H9 (cell line): ENCODE results near the gene EGFR. TPM values are rescaled to one million over a fixed set of nuclear protein-coding genes. Genes with fewer than 3 reads are reported as not detected.

Source experiments
- DNase-seq: peaks from one replicate; pipeline ENCODE4 v3.0.0-alpha.2; 2017
- H2AFZ ChIP-seq: one replicate; pipeline ENCODE4 v1.6.1; 2013; ENCODE audit warnings: mild to moderate bottlenecking, low read length, control low read depth, moderate library complexity
- H2AK5ac ChIP-seq: 2 replicates; pipeline ENCODE4 v1.6.1; 2013; ENCODE audit warnings: low read length, control low read depth, mixed read lengths; ENCODE audit not compliant: insufficient read length
- H2BK120ac ChIP-seq: one replicate; pipeline ENCODE4 v1.6.1; 2013; ENCODE audit warnings: low read depth, mild to moderate bottlenecking, low read length, control low read depth, inconsistent platforms; ENCODE audit not compliant: poor library complexity, severe bottlenecking
- H2BK12ac ChIP-seq: 2 replicates; pipeline ENCODE4 v1.6.1; 2013; ENCODE audit warnings: low read length, control low read depth, mixed read lengths, low read depth; ENCODE audit not compliant: insufficient read length
- H2BK15ac ChIP-seq: 2 replicates; pipeline ENCODE4 v1.6.1; 2013; ENCODE audit warnings: low read depth, low read length, control low read depth
- H2BK20ac ChIP-seq: one replicate; pipeline ENCODE4 v1.6.1; 2013; ENCODE audit warnings: low read depth, mild to moderate bottlenecking, low read length, control low read depth, inconsistent platforms; ENCODE audit not compliant: poor library complexity, severe bottlenecking
- H2BK5ac ChIP-seq: 2 replicates; pipeline ENCODE4 v1.6.1; 2013; ENCODE audit warnings: low read length, control low read depth, mixed read lengths; ENCODE audit not compliant: insufficient read length
- H3K14ac ChIP-seq: 2 replicates; pipeline ENCODE4 v1.6.1; 2013; ENCODE audit warnings: low read length, control low read depth; ENCODE audit not compliant: insufficient read depth
- H3K18ac ChIP-seq: 2 replicates; pipeline ENCODE4 v1.6.1; 2013; ENCODE audit warnings: low read depth, mild to moderate bottlenecking, mixed read lengths, low read length, control low read depth; ENCODE audit not compliant: insufficient read length
- H3K23ac ChIP-seq: 2 replicates; pipeline ENCODE4 v1.6.1; 2013; ENCODE audit warnings: low read length, control low read depth, mixed read lengths, low read depth; ENCODE audit not compliant: insufficient read length
- H3K23me2 ChIP-seq: 2 replicates; pipeline ENCODE4 v1.6.1; 2013; ENCODE audit warnings: low read depth, mild to moderate bottlenecking, mixed read lengths, low read length, control low read depth; ENCODE audit not compliant: insufficient read length, poor library complexity, severe bottlenecking
- H3K27ac ChIP-seq: 2 replicates; pipeline ENCODE4 v1.5.1; 2013; ENCODE audit warnings: low read length, control low read depth, mixed read lengths, low read depth; ENCODE audit not compliant: insufficient read length
- H3K27me3 ChIP-seq: 2 replicates; pipeline ENCODE4 v1.6.1; 2013; ENCODE audit warnings: low read length, control low read depth, inconsistent platforms; ENCODE audit not compliant: insufficient read depth
- H3K4ac ChIP-seq: 2 replicates; pipeline ENCODE4 v1.6.1; 2013; ENCODE audit warnings: low read depth, mild to moderate bottlenecking, control low read depth, inconsistent platforms, low read length, moderate library complexity
- H3K4me1 ChIP-seq: 2 replicates; pipeline ENCODE4 v1.6.1; 2013; ENCODE audit warnings: low read length, control low read depth, inconsistent platforms; ENCODE audit not compliant: insufficient read depth
- H3K4me2 ChIP-seq: 2 replicates; pipeline ENCODE4 v1.6.1; 2013; ENCODE audit warnings: low read length, control low read depth, mixed read lengths; ENCODE audit not compliant: insufficient read length, insufficient read depth
- H3K56ac ChIP-seq: 2 replicates; pipeline ENCODE4 v1.6.1; 2013; ENCODE audit warnings: low read depth, mild to moderate bottlenecking, mixed read lengths, low read length, control low read depth; ENCODE audit not compliant: insufficient read length
- H3K79me1 ChIP-seq: 2 replicates; pipeline ENCODE4 v1.6.1; 2013; ENCODE audit warnings: low read depth, mild to moderate bottlenecking, moderate library complexity, low read length, control low read depth, inconsistent platforms; ENCODE audit not compliant: insufficient read depth, poor library complexity, severe bottlenecking
- H3K79me2 ChIP-seq: 2 replicates; pipeline ENCODE4 v1.6.1; 2013; ENCODE audit warnings: low read length, control low read depth, inconsistent platforms; ENCODE audit not compliant: insufficient read depth
- H3K9ac ChIP-seq: 2 replicates; pipeline ENCODE4 v1.6.1; 2013; ENCODE audit warnings: low read length, control low read depth, mixed read lengths; ENCODE audit not compliant: insufficient read length; ENCODE audit errors: extremely low read depth
- H3K9me3 ChIP-seq: one replicate; pipeline ENCODE4 v1.6.1; 2013; ENCODE audit warnings: low read depth, low read length, inconsistent platforms; ENCODE audit not compliant: control insufficient read depth
- H3T11ph ChIP-seq: one replicate; pipeline ENCODE4 v1.6.1; 2013; ENCODE audit warnings: mild to moderate bottlenecking, low read length, control low read depth, inconsistent platforms
- H4K20me1 ChIP-seq: one replicate; pipeline ENCODE4 v1.6.1; 2013; ENCODE audit not compliant: control insufficient read depth, insufficient read length, insufficient read depth
- H4K5ac ChIP-seq: 2 replicates; pipeline ENCODE4 v1.6.1; 2013; ENCODE audit warnings: low read depth, mild to moderate bottlenecking, mixed read lengths, low read length, control low read depth; ENCODE audit not compliant: insufficient read length
- H4K8ac ChIP-seq: replicated peaks from 2 replicates; pipeline ENCODE4 v1.6.1; 2013; ENCODE audit warnings: low read length, control low read depth, mixed read lengths, low read depth; ENCODE audit not compliant: insufficient read length
- H4K91ac ChIP-seq: 2 replicates; pipeline ENCODE4 v1.6.1; 2013; ENCODE audit warnings: low read depth, mild to moderate bottlenecking, moderate library complexity, mixed read lengths, low read length, control low read depth; ENCODE audit not compliant: insufficient read length
- H3K27ac Mint-ChIP-seq, 3 experiments: 2 replicates in 2 of 3; 3 replicates in 1 of 3; pipeline ENCODE4 v1.8.0; 2020 to 2021; ENCODE audit warnings: mixed read lengths in 3 of 3, mild to moderate bottlenecking in 1 of 3, moderate library complexity in 1 of 3
- H3K27me3 Mint-ChIP-seq: 2 replicates; pipeline ENCODE4 v1.8.0; 2021; ENCODE audit warnings: low read depth, mild to moderate bottlenecking, moderate library complexity, mixed read lengths
- H3K36me3 Mint-ChIP-seq, 3 experiments: 2 replicates in 2 of 3; 3 replicates in 1 of 3; pipeline ENCODE4 v1.8.0; 2020 to 2021; ENCODE audit warnings: low read depth in 3 of 3, mixed read lengths in 3 of 3; ENCODE audit not compliant: insufficient read depth in 1 of 3
- H3K4me1 Mint-ChIP-seq, 2 experiments: 2 replicates each; pipeline ENCODE4 v1.8.0; 2020; ENCODE audit warnings: mixed read lengths in 2 of 2
- H3K4me3 Mint-ChIP-seq, 2 experiments: 2 replicates in 1 of 2; 3 replicates in 1 of 2; pipeline ENCODE4 v1.8.0; 2020 to 2021; ENCODE audit warnings: mild to moderate bottlenecking in 2 of 2, mixed read lengths in 2 of 2, moderate library complexity in 1 of 2
- H3K9me3 Mint-ChIP-seq, 2 experiments: 2 replicates in 1 of 2; 3 replicates in 1 of 2; pipeline ENCODE4 v1.8.0; 2020; ENCODE audit warnings: mild to moderate bottlenecking in 2 of 2, mixed read lengths in 2 of 2, moderate library complexity in 1 of 2
- WGBS: extraction: QIAGEN DNeasy Blood & Tissue Kit; methylation state at CpG from one replicate; pipeline ENCODE4 v1.1.7; 2013; ENCODE audit warnings: missing lambda C conversion rate, low lambda C conversion rate, mixed read lengths; ENCODE audit not compliant: insufficient read length; ENCODE audit errors: extremely low coverage; 5-methylcytosine and 5-hydroxymethylcytosine counted together
- total RNA-seq: library from RNA; stranded (reverse); gene quantifications from 2 replicates; pipeline ENCODE4 v1.2.1, GENCODE V29; 2021
- TF ChIP-seq, protein P1 (sequence below): fragments of 200-600 bp; sonication (generic); conservative IDR thresholded peaks from 3 replicates; pipeline ENCODE4 v1.8.0; 2021; ENCODE audit warnings: antibody characterized with exemption, mild to moderate bottlenecking

EGFR gene
- total RNA-seq, 1 experiment from 2014 or later: 3.3 TPM

DNA sequence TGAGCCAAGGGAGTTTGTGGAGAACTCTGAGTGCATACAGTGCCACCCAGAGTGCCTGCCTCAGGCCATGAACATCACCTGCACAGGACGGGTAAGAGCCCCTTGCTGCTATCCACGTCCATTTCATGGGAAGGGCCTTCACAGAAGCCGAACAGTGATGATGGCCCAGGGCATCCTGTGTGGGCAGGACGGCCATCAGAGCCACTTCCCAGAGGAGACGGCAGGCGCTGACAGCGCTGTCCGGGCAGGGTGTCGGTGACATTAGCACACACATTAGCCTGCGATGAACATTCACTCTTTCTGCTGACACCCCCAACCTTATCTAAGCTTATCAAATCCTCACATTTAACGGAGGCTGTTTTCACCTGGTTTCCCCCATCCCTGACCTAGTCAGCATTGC, 144.9 kb downstream of the EGFR start:
- H3K4me3 Mint-ChIP-seq: no peak overlapping the region
- Histone ChIP-seq H3K79me1 (no peaks in the 10 kb centered on the region), H3K4me2 (no peak overlapping the region), H3K23me2 (no peaks in the 10 kb centered on the region), H2BK20ac (no peak overlapping the region), H3K4me1 (no peaks in the 10 kb centered on the region), H3K18ac (no peak overlapping the region), H3K9me3 (no peaks in the 10 kb centered on the region), H3K56ac (no peak overlapping the region), H2BK120ac (no peak overlapping the region), H3K27ac (no peak overlapping the region), H3K79me2 (no peaks in the 10 kb centered on the region), H2AFZ (no peak overlapping the region), H3K23ac (no peak overlapping the region), H2BK5ac (no peak overlapping the region), H3K4ac (no peak overlapping the region), H4K91ac (no peak overlapping the region), H3K14ac (no peak overlapping the region), H2AK5ac (no peak overlapping the region), H4K8ac (no peak overlapping the region), H2BK15ac (no peak overlapping the region), H3K9ac (no peak overlapping the region), H2BK12ac (no peak overlapping the region), H3K27me3 (no peaks in the 10 kb centered on the region), H3T11ph (no peak overlapping the region), H4K20me1 (no peaks in the 10 kb centered on the region), H4K5ac (no peak overlapping the region)
- peaks cover 3 to 6% of the 10 kb centered on the region in 2 experiments; a peak in 2 of 4 replicates for H3K4me1 Mint-ChIP-seq
- no CpG with 5 or more reads among the region's 11 CpGs for WGBS
- no peaks in the 10 kb centered on the region for H3K27me3 Mint-ChIP-seq
- H3K36me3 Mint-ChIP-seq: peaks cover 8 to 14% (median 10%) of the 10 kb centered on the region in 3 experiments; a peak in 6 of 7 replicates
- TF ChIP-seq, protein P1, sequence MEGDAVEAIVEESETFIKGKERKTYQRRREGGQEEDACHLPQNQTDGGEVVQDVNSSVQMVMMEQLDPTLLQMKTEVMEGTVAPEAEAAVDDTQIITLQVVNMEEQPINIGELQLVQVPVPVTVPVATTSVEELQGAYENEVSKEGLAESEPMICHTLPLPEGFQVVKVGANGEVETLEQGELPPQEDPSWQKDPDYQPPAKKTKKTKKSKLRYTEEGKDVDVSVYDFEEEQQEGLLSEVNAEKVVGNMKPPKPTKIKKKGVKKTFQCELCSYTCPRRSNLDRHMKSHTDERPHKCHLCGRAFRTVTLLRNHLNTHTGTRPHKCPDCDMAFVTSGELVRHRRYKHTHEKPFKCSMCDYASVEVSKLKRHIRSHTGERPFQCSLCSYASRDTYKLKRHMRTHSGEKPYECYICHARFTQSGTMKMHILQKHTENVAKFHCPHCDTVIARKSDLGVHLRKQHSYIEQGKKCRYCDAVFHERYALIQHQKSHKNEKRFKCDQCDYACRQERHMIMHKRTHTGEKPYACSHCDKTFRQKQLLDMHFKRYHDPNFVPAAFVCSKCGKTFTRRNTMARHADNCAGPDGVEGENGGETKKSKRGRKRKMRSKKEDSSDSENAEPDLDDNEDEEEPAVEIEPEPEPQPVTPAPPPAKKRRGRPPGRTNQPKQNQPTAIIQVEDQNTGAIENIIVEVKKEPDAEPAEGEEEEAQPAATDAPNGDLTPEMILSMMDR: no peak
- no peak for DNase-seq
- H3K27ac Mint-ChIP-seq: no peak overlapping the region; a peak in 1 of 7 replicates
- peaks cover 5 to 7% of the 10 kb centered on the region in 2 experiments; a peak in 3 of 5 replicates for H3K9me3 Mint-ChIP-seq
